Transverse colon (tissue), 4 donors: ENCODE data around the gene WDR87.

ENCODE experiments used
- EP300 ChIP-seq: sonication (generic); formaldehyde crosslinking; IDR thresholded peaks from one replicate; pipeline ENCODE4 v1.6.1; 2017; ENCODE audit warnings: antibody characterized with exemption, low read depth
- POLR2AphosphoS5 ChIP-seq, 3 donors: sonication (generic); formaldehyde crosslinking; IDR thresholded peaks; one replicate each; pipeline ENCODE4 v1.6.1; 2016; ENCODE audit warnings: antibody characterized with exemption in 3 of 3
- TF ChIP-seq, protein P1 (sequence below), 5 experiments: fragments of 200-600 bp in 3 of 5; fragments of 450-650 bp in 2 of 5; sonication (generic) in 3 of 5; IDR thresholded peaks; 1 replicate in 2 of 5; 2 replicates in 3 of 5; pipeline ENCODE4 v1.5.1; 2016 to 2017; ENCODE audit warnings: antibody characterized with exemption in 5 of 5, inconsistent platforms in 3 of 5, mild to moderate bottlenecking in 2 of 5, moderate library complexity in 1 of 5

GRCh38 chr19:37953918-37954303 lies 47.5 kb upstream of the WDR87 start:
- TF ChIP-seq, protein P1, sequence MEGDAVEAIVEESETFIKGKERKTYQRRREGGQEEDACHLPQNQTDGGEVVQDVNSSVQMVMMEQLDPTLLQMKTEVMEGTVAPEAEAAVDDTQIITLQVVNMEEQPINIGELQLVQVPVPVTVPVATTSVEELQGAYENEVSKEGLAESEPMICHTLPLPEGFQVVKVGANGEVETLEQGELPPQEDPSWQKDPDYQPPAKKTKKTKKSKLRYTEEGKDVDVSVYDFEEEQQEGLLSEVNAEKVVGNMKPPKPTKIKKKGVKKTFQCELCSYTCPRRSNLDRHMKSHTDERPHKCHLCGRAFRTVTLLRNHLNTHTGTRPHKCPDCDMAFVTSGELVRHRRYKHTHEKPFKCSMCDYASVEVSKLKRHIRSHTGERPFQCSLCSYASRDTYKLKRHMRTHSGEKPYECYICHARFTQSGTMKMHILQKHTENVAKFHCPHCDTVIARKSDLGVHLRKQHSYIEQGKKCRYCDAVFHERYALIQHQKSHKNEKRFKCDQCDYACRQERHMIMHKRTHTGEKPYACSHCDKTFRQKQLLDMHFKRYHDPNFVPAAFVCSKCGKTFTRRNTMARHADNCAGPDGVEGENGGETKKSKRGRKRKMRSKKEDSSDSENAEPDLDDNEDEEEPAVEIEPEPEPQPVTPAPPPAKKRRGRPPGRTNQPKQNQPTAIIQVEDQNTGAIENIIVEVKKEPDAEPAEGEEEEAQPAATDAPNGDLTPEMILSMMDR (IDR thresholded peaks at IDR 0.05): no peak
- TF ChIP-seq EP300 (no peak), POLR2AphosphoS5 (IDR thresholded peaks at IDR 0.05) (no peak)
